Anterior cingulate cortex (tissue), 58 donors: ENCODE data around the gene SRGAP2B.
"Not testable (repeated sequence)": the region's sequence is repeated elsewhere in the genome, so short reads cannot be mapped to it uniquely, and the experiment has no call there.

Experiments
- DNase-seq, 58 donors: peaks; one replicate each; lab custom pipeline; 2025; lab: John Stamatoyannopoulos, UW

Gene SRGAP2B

GRCh38 chr1:144917154-144918026 lies 177.7 kb downstream of the SRGAP2B start:
- not testable (repeated sequence) for DNase-seq

GRCh38 chr1:144913977-144914734 lies 181.0 kb downstream of the SRGAP2B start:
- DNase-seq: not testable (repeated sequence)

- not testable (repeated sequence) for DNase-seq
Observed at GRCh38 chr1:144913458-144913857, 181.7 kb downstream of the SRGAP2B start.

GRCh38 chr1:144910729-144911128 lies 184.4 kb downstream of the SRGAP2B start:
- not testable (repeated sequence) for DNase-seq

- DNase-seq: not testable (repeated sequence)
Observed at GRCh38 chr1:144900841-144901240, 194.3 kb downstream of the SRGAP2B start.

GRCh38 chr1:144894454-144895201 lies 200.5 kb downstream of the SRGAP2B start:
- not testable (repeated sequence) for DNase-seq

GRCh38 chr1:144893710-144894438 lies 201.3 kb downstream of the SRGAP2B start:
- not testable (repeated sequence) for DNase-seq

- DNase-seq: not testable (repeated sequence)
Observed at GRCh38 chr1:144893062-144893461, 202.1 kb downstream of the SRGAP2B start.

- DNase-seq: not testable (repeated sequence)
Observed at GRCh38 chr1:144889450-144890115, 205.5 kb downstream of the SRGAP2B start.

- DNase-seq: not testable (repeated sequence)
Observed at GRCh38 chr1:144883022-144883421, 212.1 kb downstream of the SRGAP2B start.

- DNase-seq: not testable (repeated sequence)
Observed at GRCh38 chr1:144882343-144882742, 212.8 kb downstream of the SRGAP2B start.

GRCh38 chr1:144858607-144859006 lies 236.5 kb downstream of the SRGAP2B start:
- DNase-seq: not testable (repeated sequence)
